GM12878 (cell line): ENCODE measurements around the gene VANGL2. TPM values are rescaled to one million over a fixed set of nuclear protein-coding genes. Genes with fewer than 3 reads are reported as not detected.

ENCODE experiments used
- ATAC-seq: fragments of 200-7000 bp; cut with Tn5 transposase; 3 replicates; pipeline ENCODE4 v1.9.1; 2020; ENCODE audit warnings: mild to moderate bottlenecking, moderate library complexity
- BruUV-seq: library from RNA; stranded (reverse); fragments of 400-500 nt; replicated peaks from 2 replicates; lab custom pipeline; 2021; lab: Mats Ljungman, UMichigan
- CTCF ChIA-PET: fragments of 300-600 bp; sonication (Branson Sonifier 250); formaldehyde crosslinking; extraction: SDS; loops from one replicate; lab custom pipeline; 2021; ENCODE audit warnings: inconsistent platforms; lab: Yijun Ruan, JAX
- POLR2A ChIA-PET: fragments of 350-600 bp; formaldehyde crosslinking; extraction: SDS; loops from one replicate; lab custom pipeline; 2021; ENCODE audit warnings: inconsistent platforms; lab: Charles Lee
- RAD21 ChIA-PET: fragments of 300-600 bp; sonication (Branson Sonifier 250); formaldehyde crosslinking; loops from one replicate; lab custom pipeline; 2023; ENCODE audit warnings: antibody characterized with exemption; ENCODE audit not compliant: unreplicated experiment; lab: Charles Lee
- SMC1A ChIA-PET: fragments of 300-600 bp; sonication (Branson Sonifier 250); formaldehyde crosslinking; loops from one replicate; lab custom pipeline; 2023; ENCODE audit not compliant: unreplicated experiment, uncharacterized antibody; lab: Charles Lee
- DNase-seq: peaks from one replicate; pipeline ENCODE4 v3.0.0-alpha.2; 2011; ENCODE audit warnings: low read depth, low spot score
- FAIRE-seq: peaks from 3 replicates; lab custom pipeline; 2011; peaks lifted over from hg19 to GRCh38; lab: Jason Lieb, UNC
- H2AFZ ChIP-seq: 2 replicates; pipeline ENCODE4 v1.6.0; 2011; ENCODE audit warnings: low read depth, low read length, control low read depth; ENCODE audit not compliant: control insufficient read depth
- H3K27ac ChIP-seq: 2 replicates; pipeline ENCODE4 v1.5.1; 2011; ENCODE audit warnings: control low read depth; ENCODE audit not compliant: control insufficient read depth, insufficient read depth
- H3K27me3 ChIP-seq, 2 experiments: replicated peaks in 1 of 2; 2 replicates each; pipeline versions ENCODE4 v1.6.0 to v1.6.1; 2011; ENCODE audit warnings: low read length in 1 of 2; ENCODE audit not compliant: control insufficient read depth in 2 of 2, insufficient read depth in 2 of 2
- H3K36me3 ChIP-seq, 2 experiments: 2 replicates each; pipeline ENCODE4 v1.5.1; 2011; ENCODE audit warnings: low read length in 1 of 2; ENCODE audit not compliant: control insufficient read depth in 2 of 2, insufficient read depth in 2 of 2
- H3K4me1 ChIP-seq: 2 replicates; pipeline ENCODE4 v1.6.1; 2011; ENCODE audit warnings: mild to moderate bottlenecking, low read length, moderate library complexity, mixed read lengths; ENCODE audit not compliant: control insufficient read depth, insufficient read depth
- H3K4me2 ChIP-seq: 2 replicates; pipeline ENCODE4 v1.6.0; 2011; ENCODE audit warnings: control low read depth; ENCODE audit not compliant: control insufficient read depth, insufficient read depth
- H3K4me3 ChIP-seq: fragments of 200-600 bp; sonication (generic); 2 replicates; pipeline ENCODE4 v1.5.1; 2016
- H3K79me2 ChIP-seq: 2 replicates; pipeline ENCODE4 v1.6.0; 2011; ENCODE audit warnings: low read length; ENCODE audit not compliant: control insufficient read depth, insufficient read depth
- H3K9ac ChIP-seq: 2 replicates; pipeline ENCODE4 v1.8.0; 2011; ENCODE audit warnings: low read length, control low read depth, mixed read lengths; ENCODE audit not compliant: control insufficient read depth, insufficient read depth
- H3K9me3 ChIP-seq: replicated peaks from 3 replicates; pipeline ENCODE4 v1.5.1; 2011; ENCODE audit warnings: mild to moderate bottlenecking, low read length; ENCODE audit not compliant: control insufficient read depth, insufficient read depth
- H4K20me1 ChIP-seq: 2 replicates; pipeline ENCODE4 v1.6.0; 2011; ENCODE audit not compliant: control insufficient read depth, insufficient read depth
- WGBS: methylation state at CpG from one replicate; pipeline ENCODE4 v1.1.6; 2016; ENCODE audit warnings: low lambda C conversion rate; ENCODE audit not compliant: insufficient replicate concordance, insufficient coverage; ENCODE audit errors: missing lambda C conversion rate; 5-methylcytosine and 5-hydroxymethylcytosine counted together
- in situ Hi-C: fragments of 300-500 bp; cut with MboI; formaldehyde crosslinking; loops from 9 replicates; pipeline ENCODE4 v1.14.3; 2018; ENCODE audit warnings: mixed read lengths
- intact Hi-C: fragments of 100-400 bp; cut with micrococcal nuclease; formaldehyde crosslinking; loops from one replicate; pipeline ENCODE4 v1.14.2; 2022; ENCODE audit not compliant: unreplicated experiment
- polyA plus RNA-seq, 11 experiments: library from polyadenylated mRNA; depleted of rRNA in 4 of 11; unstranded in 6 of 11; stranded (reverse) in 5 of 11; fragments of >200 nt; fragmentation: Nextera tagmentation in 4 of 11; fragmentation: Illumina TruSeq in 1 of 11; extraction: Ambion mirVana in 4 of 11; extraction: Trizol in 1 of 11; gene quantifications; 1 replicate in 1 of 11; 2 replicates in 10 of 11; pipeline versions ENCODE4 v1.2.1 to v1.2.3, GENCODE V29; 2011 to 2016; ENCODE audit warnings: inconsistent platforms in 2 of 11, missing spikeins in 2 of 11, low read depth in 1 of 11
- total RNA-seq, 4 experiments: library from RNA; depleted of rRNA in 3 of 4; stranded (reverse); fragments of >200 nt in 3 of 4; fragmentation: Illumina TruSeq in 1 of 4; extraction: Trizol in 1 of 4; gene quantifications; 2 replicates each; pipeline versions ENCODE4 v1.2.1 to v1.2.3, GENCODE V29; 2013 to 2021
- TF ChIP-seq, protein P1 (sequence below): fragments of 450-650 bp; IDR thresholded peaks from 2 replicates; pipeline ENCODE4 v1.6.1; 2018; ENCODE audit warnings: borderline replicate concordance, mild to moderate bottlenecking; ENCODE audit not compliant: partially characterized antibody
- TF ChIP-seq, protein P2 (sequence below): fragments of 450-650 bp; formaldehyde crosslinking; IDR thresholded peaks from 2 replicates; pipeline ENCODE4 v1.4.0; 2020; ENCODE audit warnings: mild to moderate bottlenecking, moderate library complexity
- TF ChIP-seq, protein P3 (sequence below): fragments of 450-650 bp; IDR thresholded peaks from 2 replicates; pipeline ENCODE4 v1.6.1; 2017; ENCODE audit warnings: mild to moderate bottlenecking, moderate library complexity

Gene VANGL2
- total and polyA plus RNA-seq, 10 of the 15 experiments (the other 5 are each of a cell fraction or from before 2014, with no cell fraction given): 0.10 to 5.0 (median 0.27) TPM

DNA sequence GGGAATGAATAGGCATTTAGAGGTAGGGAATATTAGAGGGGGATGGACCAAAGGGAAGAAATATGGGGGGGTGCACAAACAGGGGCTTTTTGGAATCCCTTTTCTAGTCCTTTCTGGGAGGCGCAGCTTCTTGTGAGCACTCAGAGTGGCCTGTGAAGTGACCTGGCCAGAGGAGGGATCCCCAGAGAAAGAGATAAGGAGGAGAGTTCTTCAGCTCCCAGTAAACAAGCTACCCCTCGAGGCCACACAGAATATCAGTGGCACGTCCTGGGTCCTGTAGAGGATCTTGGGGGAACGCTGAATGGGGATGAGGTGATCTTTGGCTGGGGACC, 19.4 kb downstream of the VANGL2 start (continued):
- TF ChIP-seq, protein P1, sequence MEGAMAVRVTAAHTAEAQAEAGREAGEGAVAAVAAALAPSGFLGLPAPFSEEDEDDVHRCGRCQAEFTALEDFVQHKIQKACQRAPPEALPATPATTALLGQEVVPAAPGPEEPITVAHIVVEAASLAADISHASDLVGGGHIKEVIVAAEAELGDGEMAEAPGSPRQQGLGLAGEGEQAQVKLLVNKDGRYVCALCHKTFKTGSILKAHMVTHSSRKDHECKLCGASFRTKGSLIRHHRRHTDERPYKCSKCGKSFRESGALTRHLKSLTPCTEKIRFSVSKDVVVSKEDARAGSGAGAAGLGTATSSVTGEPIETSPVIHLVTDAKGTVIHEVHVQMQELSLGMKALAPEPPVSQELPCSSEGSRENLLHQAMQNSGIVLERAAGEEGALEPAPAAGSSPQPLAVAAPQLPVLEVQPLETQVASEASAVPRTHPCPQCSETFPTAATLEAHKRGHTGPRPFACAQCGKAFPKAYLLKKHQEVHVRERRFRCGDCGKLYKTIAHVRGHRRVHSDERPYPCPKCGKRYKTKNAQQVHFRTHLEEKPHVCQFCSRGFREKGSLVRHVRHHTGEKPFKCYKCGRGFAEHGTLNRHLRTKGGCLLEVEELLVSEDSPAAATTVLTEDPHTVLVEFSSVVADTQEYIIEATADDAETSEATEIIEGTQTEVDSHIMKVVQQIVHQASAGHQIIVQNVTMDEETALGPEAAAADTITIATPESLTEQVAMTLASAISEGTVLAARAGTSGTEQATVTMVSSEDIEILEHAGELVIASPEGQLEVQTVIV: no peak

DNA sequence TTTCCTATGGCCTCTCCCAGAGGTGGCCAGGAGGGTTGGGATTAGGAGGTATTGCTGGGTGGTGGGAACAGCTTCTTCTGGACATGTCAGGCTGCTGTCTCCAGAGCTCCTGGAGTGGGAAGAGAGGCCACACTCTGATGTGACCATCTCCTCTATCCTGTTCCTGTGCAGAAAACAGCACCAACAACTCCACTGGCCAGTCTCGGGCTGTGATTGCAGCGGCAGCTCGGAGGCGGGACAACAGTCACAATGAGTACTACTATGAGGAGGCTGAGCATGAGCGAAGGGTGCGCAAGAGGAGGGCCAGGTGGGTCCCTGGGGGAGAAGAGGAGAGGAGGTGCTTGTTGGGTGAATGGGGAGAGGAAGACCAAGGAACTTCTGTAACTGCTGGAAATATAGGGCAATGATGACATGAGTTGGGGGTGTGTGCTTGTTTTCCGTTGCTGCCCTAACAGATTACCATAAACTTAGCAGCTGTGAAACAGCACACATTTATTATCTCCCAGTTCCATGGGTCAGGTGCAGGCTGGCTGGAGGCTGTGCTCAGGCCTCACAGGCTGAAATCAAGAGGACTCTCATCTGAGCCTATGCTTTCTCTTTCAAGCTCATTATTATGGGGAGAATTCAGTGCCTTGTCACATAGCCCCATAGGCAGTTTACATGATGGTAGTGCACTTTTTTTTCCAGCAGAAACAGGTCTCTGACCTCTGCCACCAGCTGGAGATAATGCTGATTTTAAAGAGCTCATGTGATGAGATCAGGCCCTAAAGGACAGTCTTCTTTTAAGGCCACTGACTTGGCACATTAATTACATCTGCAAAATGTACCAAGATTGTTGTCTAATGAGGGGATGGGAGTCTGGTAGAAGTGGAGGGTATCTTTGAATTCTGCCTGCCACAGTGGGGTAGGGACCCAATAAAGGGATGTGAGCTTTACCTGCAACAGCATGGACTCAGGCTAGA, 20.8 kb downstream of the VANGL2 start:
- TF ChIP-seq, protein P2, sequence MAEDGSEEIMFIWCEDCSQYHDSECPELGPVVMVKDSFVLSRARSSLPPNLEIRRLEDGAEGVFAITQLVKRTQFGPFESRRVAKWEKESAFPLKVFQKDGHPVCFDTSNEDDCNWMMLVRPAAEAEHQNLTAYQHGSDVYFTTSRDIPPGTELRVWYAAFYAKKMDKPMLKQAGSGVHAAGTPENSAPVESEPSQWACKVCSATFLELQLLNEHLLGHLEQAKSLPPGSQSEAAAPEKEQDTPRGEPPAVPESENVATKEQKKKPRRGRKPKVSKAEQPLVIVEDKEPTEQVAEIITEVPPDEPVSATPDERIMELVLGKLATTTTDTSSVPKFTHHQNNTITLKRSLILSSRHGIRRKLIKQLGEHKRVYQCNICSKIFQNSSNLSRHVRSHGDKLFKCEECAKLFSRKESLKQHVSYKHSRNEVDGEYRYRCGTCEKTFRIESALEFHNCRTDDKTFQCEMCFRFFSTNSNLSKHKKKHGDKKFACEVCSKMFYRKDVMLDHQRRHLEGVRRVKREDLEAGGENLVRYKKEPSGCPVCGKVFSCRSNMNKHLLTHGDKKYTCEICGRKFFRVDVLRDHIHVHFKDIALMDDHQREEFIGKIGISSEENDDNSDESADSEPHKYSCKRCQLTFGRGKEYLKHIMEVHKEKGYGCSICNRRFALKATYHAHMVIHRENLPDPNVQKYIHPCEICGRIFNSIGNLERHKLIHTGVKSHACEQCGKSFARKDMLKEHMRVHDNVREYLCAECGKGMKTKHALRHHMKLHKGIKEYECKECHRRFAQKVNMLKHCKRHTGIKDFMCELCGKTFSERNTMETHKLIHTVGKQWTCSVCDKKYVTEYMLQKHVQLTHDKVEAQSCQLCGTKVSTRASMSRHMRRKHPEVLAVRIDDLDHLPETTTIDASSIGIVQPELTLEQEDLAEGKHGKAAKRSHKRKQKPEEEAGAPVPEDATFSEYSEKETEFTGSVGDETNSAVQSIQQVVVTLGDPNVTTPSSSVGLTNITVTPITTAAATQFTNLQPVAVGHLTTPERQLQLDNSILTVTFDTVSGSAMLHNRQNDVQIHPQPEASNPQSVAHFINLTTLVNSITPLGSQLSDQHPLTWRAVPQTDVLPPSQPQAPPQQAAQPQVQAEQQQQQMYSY: no peak
- TF ChIP-seq, protein P3, sequence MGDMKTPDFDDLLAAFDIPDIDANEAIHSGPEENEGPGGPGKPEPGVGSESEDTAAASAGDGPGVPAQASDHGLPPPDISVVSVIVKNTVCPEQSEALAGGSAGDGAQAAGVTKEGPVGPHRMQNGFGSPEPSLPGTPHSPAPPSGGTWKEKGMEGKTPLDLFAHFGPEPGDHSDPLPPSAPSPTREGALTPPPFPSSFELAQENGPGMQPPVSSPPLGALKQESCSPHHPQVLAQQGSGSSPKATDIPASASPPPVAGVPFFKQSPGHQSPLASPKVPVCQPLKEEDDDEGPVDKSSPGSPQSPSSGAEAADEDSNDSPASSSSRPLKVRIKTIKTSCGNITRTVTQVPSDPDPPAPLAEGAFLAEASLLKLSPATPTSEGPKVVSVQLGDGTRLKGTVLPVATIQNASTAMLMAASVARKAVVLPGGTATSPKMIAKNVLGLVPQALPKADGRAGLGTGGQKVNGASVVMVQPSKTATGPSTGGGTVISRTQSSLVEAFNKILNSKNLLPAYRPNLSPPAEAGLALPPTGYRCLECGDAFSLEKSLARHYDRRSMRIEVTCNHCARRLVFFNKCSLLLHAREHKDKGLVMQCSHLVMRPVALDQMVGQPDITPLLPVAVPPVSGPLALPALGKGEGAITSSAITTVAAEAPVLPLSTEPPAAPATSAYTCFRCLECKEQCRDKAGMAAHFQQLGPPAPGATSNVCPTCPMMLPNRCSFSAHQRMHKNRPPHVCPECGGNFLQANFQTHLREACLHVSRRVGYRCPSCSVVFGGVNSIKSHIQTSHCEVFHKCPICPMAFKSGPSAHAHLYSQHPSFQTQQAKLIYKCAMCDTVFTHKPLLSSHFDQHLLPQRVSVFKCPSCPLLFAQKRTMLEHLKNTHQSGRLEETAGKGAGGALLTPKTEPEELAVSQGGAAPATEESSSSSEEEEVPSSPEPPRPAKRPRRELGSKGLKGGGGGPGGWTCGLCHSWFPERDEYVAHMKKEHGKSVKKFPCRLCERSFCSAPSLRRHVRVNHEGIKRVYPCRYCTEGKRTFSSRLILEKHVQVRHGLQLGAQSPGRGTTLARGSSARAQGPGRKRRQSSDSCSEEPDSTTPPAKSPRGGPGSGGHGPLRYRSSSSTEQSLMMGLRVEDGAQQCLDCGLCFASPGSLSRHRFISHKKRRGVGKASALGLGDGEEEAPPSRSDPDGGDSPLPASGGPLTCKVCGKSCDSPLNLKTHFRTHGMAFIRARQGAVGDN: no peak
- ChIA-PET SMC1A (interaction anchor here (0.8 kb wide), 1 partner anchor 49 kb away, joined by 5 read pairs; no protein-coding TSS in a partner anchor), CTCF (interaction anchor here (1.1 to 1.4 kb wide), 4 partner anchors 44 to 228 kb away, joined by 3 to 4 read pairs (median 4); no protein-coding TSS in a partner anchor), RAD21 (no interaction called here), POLR2A (interaction anchor here (0.6 kb wide), 1 partner anchor 25 kb away, joined by 6 read pairs; no protein-coding TSS in a partner anchor)
- Histone ChIP-seq H3K27ac (no peak overlapping the region), H3K79me2 (no peaks in the 10 kb centered on the region), H3K27me3 (no peaks in the 10 kb centered on the region), H2AFZ (no peak overlapping the region), H4K20me1 (no peaks in the 10 kb centered on the region), H3K9me3 (no peaks in the 10 kb centered on the region), H3K9ac (no peak overlapping the region), H3K4me2 (no peak overlapping the region), H3K36me3 (no peaks in the 10 kb centered on the region), H3K4me3 (no peak overlapping the region), H3K4me1 (no peaks in the 10 kb centered on the region)
- DNase-seq (no peak), ATAC-seq (no peak), FAIRE-seq (no peak)
- no TSS peak for BruUV-seq
- intact Hi-C loops (no loop called here), in situ Hi-C loops (loop anchor here (25.0 kb wide), 1 partner anchor 541 kb away; the partner anchor contains the start of gene ITLN2)
- WGBS: 85% methylated on average over 7 of the region's 7 CpGs
